Lung (tissue), 12 donors: Measurements from ENCODE around the gene CNTN1. TPM values are rescaled to one million over a fixed set of nuclear protein-coding genes. Genes with fewer than 3 reads are reported as not detected.

ENCODE experiments used
- ATAC-seq: fragments of 200-7000 bp; cut with Tn5 transposase; one replicate; pipeline ENCODE4 v1.9.1; 2020; ENCODE audit warnings: moderate number of reproducible peaks; ENCODE audit not compliant: insufficient read depth, low FRiP score
- DNase-seq, 3 donors: peaks; one replicate each; pipeline ENCODE4 v3.0.0-alpha.2; 2013 to 2017
- H3K27ac ChIP-seq, 2 donors: one replicate each; pipeline ENCODE4 v1.5.1; 2013; ENCODE audit warnings: mild to moderate bottlenecking in 2 of 2, moderate library complexity in 2 of 2, control low read depth in 1 of 2, inconsistent platforms in 1 of 2, low read depth in 1 of 2, low read length in 1 of 2
- H3K27me3 ChIP-seq, 3 donors: one replicate each; pipeline ENCODE4 v1.5.1; 2013; ENCODE audit warnings: low read length in 2 of 3; ENCODE audit not compliant: control insufficient read depth in 3 of 3, insufficient read depth in 3 of 3
- H3K36me3 ChIP-seq, 4 donors: one replicate each; pipeline ENCODE4 v1.5.1; 2013; ENCODE audit warnings: low read length in 4 of 4, mild to moderate bottlenecking in 1 of 4, moderate library complexity in 1 of 4; ENCODE audit not compliant: control insufficient read depth in 4 of 4, insufficient read depth in 4 of 4
- H3K4me1 ChIP-seq, 5 donors: one replicate each; pipeline ENCODE4 v1.5.1; 2013; ENCODE audit warnings: low read length in 5 of 5, mild to moderate bottlenecking in 2 of 5, moderate library complexity in 1 of 5; ENCODE audit not compliant: control insufficient read depth in 5 of 5, insufficient read depth in 5 of 5
- H3K4me3 ChIP-seq: one replicate; pipeline ENCODE4 v1.5.1; 2013; ENCODE audit warnings: mild to moderate bottlenecking, control low read depth, moderate library complexity
- H3K9ac ChIP-seq, 2 donors: one replicate each; pipeline ENCODE4 v1.5.1; 2013; ENCODE audit warnings: low read length in 2 of 2, control low read depth in 1 of 2; ENCODE audit not compliant: insufficient read depth in 1 of 2
- H3K9me3 ChIP-seq, 4 donors: one replicate each; pipeline ENCODE4 v1.5.1; 2013; ENCODE audit warnings: low read length in 3 of 4, mild to moderate bottlenecking in 1 of 4, moderate library complexity in 1 of 4; ENCODE audit not compliant: control insufficient read depth in 4 of 4, insufficient read depth in 3 of 4
- CTCF ChIP-seq: IDR thresholded peaks from 2 replicates; pipeline ENCODE4 v1.5.1; 2012; ENCODE audit warnings: mild to moderate bottlenecking; ENCODE audit errors: control extremely low read depth, extremely low read depth
- WGBS, 2 donors: extraction: QIAGEN DNeasy Blood & Tissue Kit; methylation state at CpG; one replicate each; pipeline ENCODE4 v1.1.7; 2013; 5-methylcytosine and 5-hydroxymethylcytosine counted together
- polyA plus RNA-seq, 2 donors: library from polyadenylated mRNA; stranded (reverse); fragments of 200-250 nt; gene quantifications; one replicate each; pipeline ENCODE4 v1.2.1, GENCODE V29; 2013
- total RNA-seq, 2 donors: library from RNA; depleted of rRNA in 1 of 2; stranded (reverse); fragments of >200 nt in 1 of 2; gene quantifications; one replicate each; pipeline ENCODE4 v1.2.1, GENCODE V29; 2014 to 2021
- donor health status: control.
- donor health status: control.
- donor health status: Bipolar disorder and iron deficiency.
- donor health status: healthy.
- donor health status: DM: yes; HTN: yes; CAD: no.

The CNTN1 gene
- total and polyA plus RNA-seq, 4 donors, result 0.10 to 47.6 (median 1.1) TPM

GRCh38 chr12:40701756-40702155 lies 9.5 kb downstream of the CNTN1 start:
- no peak overlapping the region for H3K4me3 ChIP-seq
- ATAC-seq (no peak), DNase-seq (no peak)
- H3K4me1 ChIP-seq, result peaks cover 0 to 6% (median 0%) of the 10 kb centered on the region in 5 donors
- H3K9me3 ChIP-seq, result no peaks in the 10 kb centered on the region
- TF ChIP-seq CTCF, result no peak
- no peak overlapping the region for H3K9ac ChIP-seq
- H3K27ac ChIP-seq, result no peak overlapping the region
- no peaks in the 10 kb centered on the region for H3K27me3 ChIP-seq
- 87 to 95% methylated on average over 4 of the region's 4 CpGs for WGBS, 2 donors
- H3K36me3 ChIP-seq, result no peaks in the 10 kb centered on the region

- H3K9ac ChIP-seq, result no peak overlapping the region
- no peaks in the 10 kb centered on the region for H3K27me3 ChIP-seq
- H3K27ac ChIP-seq, result no peak overlapping the region
- no peak for TF ChIP-seq CTCF
- no peaks in the 10 kb centered on the region for H3K9me3 ChIP-seq
- DNase-seq, result no peak
- H3K36me3 ChIP-seq, result no peaks in the 10 kb centered on the region
- no peak overlapping the region for H3K4me3 ChIP-seq
- no peak for ATAC-seq
- H3K4me1 ChIP-seq, result no peaks in the 10 kb centered on the region
These were observed 18.9 kb downstream of the CNTN1 start for GRCh38 chr12:40711121-40711520.

- H3K4me3 ChIP-seq, result no peak overlapping the region
- no peaks in the 10 kb centered on the region for H3K36me3 ChIP-seq
- 39 to 92% methylated on average over 1 of the region's 1 CpG for WGBS, 2 donors
- H3K9ac ChIP-seq, result no peak overlapping the region
- DNase-seq (no peak), ATAC-seq (no peak)
- H3K9me3 ChIP-seq, result no peaks in the 10 kb centered on the region
- H3K27me3 ChIP-seq, result no peaks in the 10 kb centered on the region
- no peak overlapping the region for H3K27ac ChIP-seq
- no peaks in the 10 kb centered on the region for H3K4me1 ChIP-seq
- TF ChIP-seq CTCF, result no peak
These were observed 22.4 kb downstream of the CNTN1 start for GRCh38 chr12:40714636-40715035.

GRCh38 chr12:40716037-40716436 lies 23.8 kb downstream of the CNTN1 start:
- no peak for TF ChIP-seq CTCF
- Histone ChIP-seq H3K4me3 (no peak overlapping the region), H3K9ac (no peak overlapping the region), H3K27me3 (no peaks in the 10 kb centered on the region), H3K9me3 (no peaks in the 10 kb centered on the region), H3K4me1 (no peaks in the 10 kb centered on the region), H3K27ac (no peak overlapping the region), H3K36me3 (no peaks in the 10 kb centered on the region)
- DNase-seq, result no peak
- ATAC-seq, result no peak
